Dedifferentiated amniotic fluid mesenchymal stem cell (primary cell): ENCODE data around the gene RRP7A.
"Not testable (repeated sequence)": the region's sequence is repeated elsewhere in the genome, so short reads cannot be mapped to it uniquely, and the experiment has no call there.

Experiments
- DNase-seq: peaks from one replicate; pipeline ENCODE4 v3.0.0-alpha.2; 2016; ENCODE audit errors: extremely low spot score

RRP7A gene

DNA sequence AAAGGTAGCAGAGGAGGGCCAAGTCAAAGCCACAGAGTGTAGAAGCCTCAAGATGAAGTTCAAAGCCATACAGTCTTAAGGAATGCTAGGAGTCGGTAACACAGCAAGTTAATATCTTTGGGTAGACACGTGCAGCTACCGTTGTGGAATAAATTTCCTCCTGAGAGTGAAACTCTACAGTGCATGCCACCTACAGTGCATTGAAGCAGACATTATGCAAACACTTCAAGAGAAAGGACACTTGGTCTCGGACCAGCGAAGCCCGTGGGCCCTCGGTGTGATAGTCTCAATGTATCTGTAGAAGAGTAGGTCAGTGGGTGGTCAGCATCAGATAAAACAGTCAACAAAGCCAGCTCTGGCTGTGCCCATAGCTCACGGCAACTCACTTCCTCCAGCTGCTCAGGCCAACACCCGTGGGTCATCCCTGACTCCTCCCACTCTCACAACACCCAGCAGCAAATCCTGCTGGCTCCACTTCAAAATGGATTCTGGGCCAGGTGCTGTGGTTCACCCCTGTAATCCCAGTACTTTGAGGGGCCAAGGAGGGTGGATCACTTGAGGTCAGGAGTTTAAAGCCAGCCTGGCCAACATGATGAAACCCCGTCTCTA lies 24.0 kb downstream of the RRP7A start:
- not testable (repeated sequence) for DNase-seq

DNA sequence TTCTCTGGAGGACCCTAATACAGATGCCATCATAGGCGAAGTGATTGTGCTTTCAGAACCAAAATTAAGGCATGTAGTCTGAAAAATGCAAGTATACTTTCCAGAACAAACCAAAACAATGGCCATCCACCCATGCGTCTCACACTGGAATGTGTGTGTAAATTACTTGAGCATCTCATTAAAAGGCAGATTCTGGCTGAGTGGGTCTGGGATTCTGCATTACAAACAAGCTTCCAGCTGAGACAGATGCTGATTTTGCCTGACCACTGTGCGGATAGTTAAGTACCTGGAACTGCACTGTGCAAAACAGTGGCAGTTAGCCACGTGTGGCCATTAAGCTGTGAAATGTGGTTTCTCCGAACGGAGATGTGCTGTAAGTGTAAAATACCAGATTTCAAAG lies 26.2 kb downstream of the RRP7A start:
- no peak for DNase-seq

DNA sequence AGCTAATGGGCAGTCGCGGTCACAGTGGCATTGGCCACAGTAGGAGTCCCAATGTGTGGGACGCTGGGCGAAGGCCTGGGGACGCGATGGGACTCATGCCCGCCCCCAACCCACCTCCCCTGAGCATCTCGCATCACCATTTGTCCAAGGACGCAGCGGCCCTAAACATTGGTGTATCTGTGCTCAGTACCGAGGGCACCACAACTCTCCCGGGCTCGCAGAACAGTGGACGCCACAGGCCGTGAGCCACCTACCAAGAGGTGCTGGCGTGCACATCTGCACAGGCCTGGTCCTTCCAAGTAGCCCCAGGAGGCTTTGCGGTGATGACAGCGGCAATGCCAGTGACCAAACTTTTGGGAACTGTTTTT lies 27.3 kb downstream of the RRP7A start:
- DNase-seq: no peak

DNA sequence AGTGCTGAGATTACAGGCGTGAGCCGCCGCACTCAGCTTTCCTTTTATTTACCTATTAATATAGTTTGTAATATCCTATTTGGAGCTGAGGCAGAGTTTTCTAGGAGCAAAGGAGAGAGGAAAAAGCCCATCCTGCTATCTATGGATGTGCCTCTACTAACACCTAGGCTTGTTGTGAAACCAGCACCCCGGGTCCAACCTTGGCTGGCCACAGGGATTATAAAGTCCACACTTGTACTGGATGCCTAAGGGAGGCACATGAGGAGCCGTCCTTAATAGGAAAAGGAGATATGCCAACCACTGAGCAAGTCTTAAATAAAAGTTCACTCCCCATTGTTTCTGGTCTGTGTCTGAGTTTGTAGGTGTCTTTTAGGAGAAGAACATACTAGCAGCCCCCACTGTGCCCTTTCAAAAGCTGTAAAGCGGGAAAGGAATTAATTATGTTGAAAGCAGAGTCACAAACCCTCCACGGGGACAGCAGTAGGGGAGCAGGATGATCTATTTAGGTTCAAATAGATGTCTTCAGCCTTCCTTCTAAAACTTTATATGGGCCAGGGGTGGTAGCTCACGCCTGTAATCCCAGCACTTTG lies 29.3 kb downstream of the RRP7A start:
- DNase-seq: no peak

DNA sequence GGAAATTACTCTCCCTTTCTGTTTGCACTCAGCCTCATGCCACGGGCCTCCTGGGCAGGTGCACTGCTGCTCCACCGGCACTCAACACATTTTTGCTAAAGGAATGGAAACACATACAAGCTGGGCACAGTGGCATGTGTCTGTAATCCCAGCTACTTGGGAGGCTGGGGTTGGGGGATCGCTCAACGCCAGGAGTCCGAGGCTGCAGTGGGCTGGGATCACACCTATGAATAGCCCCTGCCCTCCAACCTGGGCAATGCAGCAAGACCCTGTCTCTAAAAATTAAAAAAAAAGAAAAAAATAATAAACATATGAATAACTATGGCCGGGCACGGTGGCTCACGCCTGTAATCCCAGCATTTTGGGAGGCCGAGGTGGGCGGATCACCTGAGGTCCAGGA lies 30.6 kb downstream of the RRP7A start:
- no peak for DNase-seq

DNA sequence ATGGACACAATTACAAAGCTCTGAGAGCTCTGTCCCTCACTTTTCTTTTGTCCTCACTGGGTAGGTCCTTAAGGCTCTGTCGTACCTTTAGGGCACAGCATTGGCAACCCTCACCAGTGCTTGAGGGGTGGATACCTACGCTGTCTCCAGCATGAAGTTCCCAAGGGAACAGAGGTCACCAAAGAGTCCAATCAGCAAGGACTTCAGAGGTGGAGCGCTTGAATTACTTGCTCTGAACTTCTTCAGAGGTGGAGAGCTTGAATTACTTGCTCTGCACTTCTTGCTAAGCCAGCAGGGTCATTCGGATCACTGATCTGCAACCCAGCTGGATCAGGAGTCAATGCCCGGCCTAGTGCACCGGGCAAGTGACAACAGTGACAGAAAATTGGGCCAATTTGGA lies 35.1 kb downstream of the RRP7A start:
- DNase-seq: no peak

DNA sequence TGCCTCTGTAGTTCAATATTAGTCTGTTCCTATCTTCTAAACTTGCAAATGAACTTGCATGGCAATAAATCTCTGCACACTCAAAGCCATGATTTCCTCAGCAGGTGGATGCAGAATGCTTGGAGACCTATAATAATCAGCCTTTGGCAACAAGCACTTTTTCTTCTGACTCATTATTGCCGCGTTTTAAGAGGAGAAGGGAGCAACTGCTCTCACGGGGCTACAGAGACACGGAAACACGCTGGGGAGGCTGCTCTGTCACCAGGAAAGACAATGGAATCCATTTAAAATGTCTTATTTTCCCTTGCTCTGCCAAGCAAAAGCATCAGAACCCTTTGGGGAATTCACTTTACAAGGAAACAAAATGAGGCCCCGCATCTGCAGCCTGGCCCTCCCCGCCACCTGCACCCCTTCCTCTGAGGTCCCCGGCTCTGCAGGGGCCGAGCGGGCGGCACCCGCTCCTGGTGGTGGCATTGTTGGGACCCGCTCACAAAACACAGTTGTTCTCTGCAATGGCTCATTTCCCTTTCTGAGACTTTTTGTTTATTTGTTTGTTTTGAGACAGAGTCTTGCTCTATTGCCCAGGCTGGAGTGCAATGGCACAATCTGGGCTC lies 35.9 kb downstream of the RRP7A start:
- DNase-seq: not testable (repeated sequence)

DNA sequence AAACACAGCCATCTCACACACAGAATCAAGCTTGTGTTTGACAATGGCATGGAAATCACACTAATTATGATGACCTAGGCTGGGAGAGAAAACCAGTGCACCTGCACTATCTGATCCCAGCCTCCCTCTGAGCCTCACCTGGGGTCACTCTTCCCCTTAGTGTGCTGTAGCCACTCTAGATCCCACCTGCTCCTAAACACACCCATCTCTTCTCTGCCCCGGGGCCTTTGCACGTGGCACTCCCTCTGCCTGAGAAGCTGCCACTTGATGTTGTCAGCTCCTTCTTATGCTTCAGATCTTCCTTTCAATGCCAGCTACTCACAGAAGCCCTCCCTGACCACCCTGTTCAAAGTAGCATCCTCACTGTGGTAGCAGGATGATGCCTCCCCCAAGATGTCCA lies 44.5 kb downstream of the RRP7A start:
- DNase-seq: no peak

DNA sequence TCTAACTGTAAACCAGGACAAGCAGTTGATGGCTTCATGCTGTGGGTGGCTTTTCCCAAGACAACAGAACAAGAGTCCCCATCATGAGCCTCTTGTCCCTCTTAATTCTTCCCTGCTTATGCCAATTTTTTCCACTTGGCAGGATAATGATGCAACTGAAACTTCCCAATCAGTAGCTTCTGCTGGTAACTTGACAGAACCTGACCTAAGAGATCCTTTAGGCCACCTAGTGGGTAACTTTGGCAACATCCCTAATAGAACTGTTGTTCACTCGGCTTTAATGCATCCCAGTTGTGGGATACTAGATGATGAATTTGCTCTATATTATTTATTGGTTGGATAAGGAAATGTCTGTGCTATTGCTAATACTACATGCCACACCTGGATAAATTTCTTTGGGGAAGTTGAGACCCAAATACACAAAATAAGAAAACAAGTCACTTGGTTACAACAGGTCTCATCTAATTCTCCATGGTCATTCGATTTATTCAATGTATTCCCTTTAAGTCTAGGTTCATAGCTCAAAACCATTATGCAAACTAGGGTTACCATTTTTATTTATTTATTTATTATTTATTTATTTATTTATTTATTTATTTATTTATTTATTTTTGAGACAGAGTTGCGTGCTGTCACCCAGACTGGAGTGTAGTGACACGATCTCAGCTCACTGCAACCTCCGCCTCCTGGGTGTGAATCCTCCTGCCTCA lies 46.0 kb downstream of the RRP7A start:
- peak; percentile 60 for DNase-seq

DNA sequence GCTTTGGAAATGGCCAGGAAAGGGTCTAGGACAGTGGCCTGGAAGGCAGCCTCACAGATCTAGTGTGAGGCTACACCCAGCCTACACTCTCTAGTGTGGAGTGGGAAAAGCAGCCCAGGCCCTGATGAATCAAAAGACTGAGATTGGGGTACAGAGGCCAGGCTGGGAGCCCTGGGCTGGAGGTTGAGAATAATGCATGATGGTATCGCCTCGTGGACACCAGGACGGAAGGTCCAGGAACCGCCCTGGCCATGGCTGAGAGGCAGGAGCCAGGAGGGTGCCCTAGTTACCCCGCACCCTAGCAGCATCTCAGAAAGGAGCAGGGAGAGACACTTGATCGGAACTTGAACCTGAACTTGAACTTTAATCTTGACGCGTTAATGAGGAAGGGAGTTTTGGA lies 46.9 kb downstream of the RRP7A start:
- no peak for DNase-seq

DNA sequence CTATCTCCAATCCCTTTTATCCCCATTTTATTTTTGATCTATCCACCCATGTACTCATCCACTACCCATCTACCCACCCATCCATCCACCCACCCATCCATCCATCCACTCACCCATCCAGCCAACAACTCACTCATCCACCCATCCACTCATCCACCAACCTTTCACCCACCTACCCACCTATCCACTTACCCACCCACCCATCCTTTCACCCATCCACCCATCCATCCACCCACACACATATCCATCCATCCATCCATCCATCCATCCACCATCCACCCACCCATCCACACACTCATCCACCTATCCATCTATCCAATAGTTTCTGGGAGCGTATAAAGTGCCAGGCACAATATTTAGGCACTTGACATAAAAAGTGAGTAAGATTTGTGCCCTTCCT lies 48.2 kb downstream of the RRP7A start:
- DNase-seq: no peak

DNA sequence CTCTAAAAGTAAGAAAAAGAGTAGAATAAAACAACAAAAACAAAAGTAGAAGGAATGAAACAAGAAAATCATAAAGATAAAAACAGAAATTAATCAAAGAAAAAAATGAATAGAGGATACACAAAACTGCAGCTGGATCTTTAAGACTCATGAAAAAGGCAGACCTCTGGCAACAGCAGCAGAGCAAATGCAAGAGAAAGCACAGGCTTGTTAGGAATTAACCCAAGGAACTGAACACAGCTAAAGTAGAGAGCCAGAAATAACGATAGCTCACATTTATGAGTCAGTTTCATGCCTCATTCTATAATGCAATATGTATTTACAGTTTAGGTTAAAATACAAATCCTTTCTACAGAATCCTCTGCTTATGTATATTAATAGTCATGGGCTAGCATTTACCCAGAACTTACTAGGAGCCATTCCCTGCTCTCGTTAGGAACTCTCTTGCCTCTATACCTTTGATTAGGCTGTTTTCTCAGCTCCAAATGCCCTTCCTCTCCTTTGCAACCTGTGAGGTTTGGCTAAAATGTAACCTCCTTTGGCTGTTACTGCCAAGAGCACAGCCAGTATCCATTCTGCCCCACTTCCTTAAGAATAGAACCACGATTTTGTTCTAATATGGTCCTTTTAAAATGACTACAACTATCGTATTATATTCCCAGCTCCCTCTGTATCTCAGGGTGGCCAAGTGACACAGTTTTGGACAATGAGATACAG lies 49.1 kb downstream of the RRP7A start:
- no peak for DNase-seq

DNA sequence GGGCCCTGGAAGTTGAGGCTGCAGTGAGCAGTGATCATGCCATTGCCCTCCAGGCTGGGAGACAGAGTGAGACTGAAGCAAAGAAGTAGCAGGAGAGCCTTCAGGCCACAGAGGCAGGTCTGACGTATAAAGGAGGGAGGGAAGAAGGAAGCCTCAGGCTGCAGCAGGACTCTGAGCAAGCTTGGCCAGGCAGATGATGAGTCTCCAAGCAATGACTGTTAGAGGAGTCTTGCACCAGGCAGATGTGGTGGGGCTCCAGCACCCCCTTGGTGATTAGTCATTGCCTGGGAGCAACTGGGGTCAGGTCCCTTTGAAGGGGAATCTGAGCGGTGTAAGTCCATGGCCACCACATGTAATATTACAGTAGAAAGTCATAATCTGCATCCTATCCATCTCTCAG lies 50.8 kb downstream of the RRP7A start:
- no peak for DNase-seq

DNA sequence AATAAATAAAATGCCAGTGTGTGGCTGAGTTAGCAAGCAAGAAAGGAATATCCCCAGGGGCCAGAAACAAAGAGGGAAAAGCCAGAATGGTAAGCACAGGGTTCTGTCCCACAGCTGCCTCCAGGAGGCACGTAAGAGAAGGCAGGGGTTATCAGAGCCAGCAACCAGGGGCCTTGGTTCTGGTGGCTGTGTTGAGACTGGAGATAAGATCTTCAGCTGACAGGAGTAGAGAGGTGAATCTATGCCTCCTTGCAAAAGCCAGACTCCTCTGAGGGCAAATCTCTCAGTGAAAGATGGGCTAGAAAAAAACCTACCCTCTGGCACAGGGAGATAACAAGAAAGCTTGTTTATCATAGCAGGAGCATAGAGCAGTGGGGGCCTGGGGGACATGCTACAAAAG lies 57.6 kb downstream of the RRP7A start:
- no peak for DNase-seq

DNA sequence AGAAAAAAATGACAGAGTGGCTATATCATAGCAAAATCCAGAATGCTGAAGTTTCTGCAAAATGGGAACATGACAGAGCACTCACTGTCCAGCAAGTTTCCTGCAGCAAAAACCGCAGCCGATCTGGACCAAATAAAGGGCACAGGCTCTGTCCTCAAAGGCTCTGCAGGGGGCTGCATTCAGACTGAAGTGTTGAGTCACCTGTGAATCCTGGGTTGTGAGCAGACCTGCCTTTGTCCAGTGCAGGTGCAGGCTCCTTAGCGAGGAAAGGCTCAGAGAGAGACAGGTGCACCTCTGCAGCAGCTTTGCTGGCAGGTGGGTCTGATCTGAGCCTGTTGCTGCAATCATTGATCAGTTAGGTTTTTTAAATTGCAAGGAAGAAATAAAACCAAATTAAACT lies 58.1 kb downstream of the RRP7A start:
- DNase-seq: no peak
